ENCODE data around the gene SGK2.
"Not testable (repeated sequence)": the region's sequence is repeated elsewhere in the genome, so short reads cannot be mapped to it uniquely, and the experiment has no call there.

The SGK2 gene

GRCh38 chr20:43584448-43585136 lies 25.8 kb downstream of the SGK2 start:
- H3K36me3 ChIP-seq (ENCODE audit: insufficient read depth, low read length): no peaks in the 10 kb centered on the region
- H3K4me2 ChIP-seq (ENCODE audit: insufficient read depth, low read length): no peak overlapping the region
- H3K79me2 ChIP-seq (ENCODE audit: insufficient read depth, low read length): no peaks in the 10 kb centered on the region
- no peak overlapping the region for H3K9ac ChIP-seq (ENCODE audit: low read depth, low read length)
- H2AFZ ChIP-seq (ENCODE audit: low read depth, low read length): no peak overlapping the region
- H3K27ac ChIP-seq (ENCODE audit: low read length): no peak overlapping the region
- peaks cover 3% of the 10 kb centered on the region for H3K27me3 ChIP-seq (ENCODE audit: insufficient read depth, low read length, poor library complexity)
- DNase-seq (no peak), ATAC-seq (ENCODE audit: insufficient read depth, low read depth) (no peak)
- no peak for TF ChIP-seq CTCF (IDR thresholded peaks at IDR 0.05; ENCODE audit: borderline replicate concordance, extremely low read depth, low read length, poor library complexity, severe bottlenecking)
- no peak for TF ChIP-seq EZH2 (IDR thresholded peaks at IDR 0.05; ENCODE audit: borderline replicate concordance, low read depth, low read length, severe bottlenecking)
- H3K9me3 ChIP-seq (ENCODE audit: insufficient read depth, low read length, severe bottlenecking): no peaks in the 10 kb centered on the region
- H3K4me1 ChIP-seq (ENCODE audit: insufficient read depth, low read length): peaks cover 2% of the 10 kb centered on the region
- no peaks in the 10 kb centered on the region for H4K20me1 ChIP-seq (ENCODE audit: insufficient read depth, low read length)
- no peak overlapping the region for H3K4me3 ChIP-seq (ENCODE audit: low read depth in 1 of 2, low read length in 2 of 2)

- no peak for TF ChIP-seq EZH2 (IDR thresholded peaks at IDR 0.05; ENCODE audit: borderline replicate concordance, low read depth, low read length, severe bottlenecking)
- TF ChIP-seq CTCF (IDR thresholded peaks at IDR 0.05; ENCODE audit: borderline replicate concordance, extremely low read depth, low read length, poor library complexity, severe bottlenecking): no peak
- no peaks in the 10 kb centered on the region for H3K9me3 ChIP-seq (ENCODE audit: insufficient read depth, low read length, severe bottlenecking)
- H3K27ac ChIP-seq (ENCODE audit: low read length): no peak overlapping the region
- H4K20me1 ChIP-seq (ENCODE audit: insufficient read depth, low read length): peaks cover 2% of the 10 kb centered on the region; the same call in 1 of the 2 replicates
- no peak overlapping the region for H3K4me3 ChIP-seq (ENCODE audit: low read depth in 1 of 2, low read length in 2 of 2)
- H2AFZ ChIP-seq (ENCODE audit: low read depth, low read length): no peak overlapping the region
- H3K4me2 ChIP-seq (ENCODE audit: insufficient read depth, low read length): no peak overlapping the region
- H3K27me3 ChIP-seq (ENCODE audit: insufficient read depth, low read length, poor library complexity): peaks cover 3% of the 10 kb centered on the region
- H3K36me3 ChIP-seq (ENCODE audit: insufficient read depth, low read length): no peaks in the 10 kb centered on the region
- H3K79me2 ChIP-seq (ENCODE audit: insufficient read depth, low read length): peaks cover 9% of the 10 kb centered on the region
- peaks cover 15% of the 10 kb centered on the region for H3K4me1 ChIP-seq (ENCODE audit: insufficient read depth, low read length)
- ATAC-seq (ENCODE audit: insufficient read depth, low read depth) (no peak), DNase-seq (no peak)
- H3K9ac ChIP-seq (ENCODE audit: low read depth, low read length): no peak overlapping the region
Measured at GRCh38 chr20:43586641-43587040, 27.8 kb downstream of the SGK2 start.

GRCh38 chr20:43588526-43588925 lies 29.7 kb downstream of the SGK2 start:
- peaks cover 22% of the 10 kb centered on the region for H3K79me2 ChIP-seq (ENCODE audit: insufficient read depth, low read length)
- not testable (repeated sequence) for H3K36me3 ChIP-seq (ENCODE audit: insufficient read depth, low read length); H2AFZ ChIP-seq (ENCODE audit: low read depth, low read length); H3K9ac ChIP-seq (ENCODE audit: low read depth, low read length); H3K27me3 ChIP-seq (ENCODE audit: insufficient read depth, low read length, poor library complexity); H4K20me1 ChIP-seq (ENCODE audit: insufficient read depth, low read length); H3K9me3 ChIP-seq (ENCODE audit: insufficient read depth, low read length, severe bottlenecking); H3K27ac ChIP-seq (ENCODE audit: low read length); ATAC-seq (ENCODE audit: insufficient read depth, low read depth); H3K4me3 ChIP-seq (ENCODE audit: low read depth in 1 of 2, low read length in 2 of 2); DNase-seq; H3K4me2 ChIP-seq (ENCODE audit: insufficient read depth, low read length)
- peaks cover 27% of the 10 kb centered on the region for H3K4me1 ChIP-seq (ENCODE audit: insufficient read depth, low read length)

GRCh38 chr20:43590036-43590391 lies 31.2 kb downstream of the SGK2 start:
- ATAC-seq (ENCODE audit: insufficient read depth, low read depth) (peak; percentile 9; the same call in 1 of the 3 replicates), DNase-seq (peak; percentile 40)
- H3K36me3 ChIP-seq (ENCODE audit: insufficient read depth, low read length): peaks cover 8% of the 10 kb centered on the region; the same call in 1 of the 2 replicates
- no peak for TF ChIP-seq EZH2 (IDR thresholded peaks at IDR 0.05; ENCODE audit: borderline replicate concordance, low read depth, low read length, severe bottlenecking)
- peaks cover 24% of the 10 kb centered on the region for H3K79me2 ChIP-seq (ENCODE audit: insufficient read depth, low read length)
- H3K4me3 ChIP-seq (ENCODE audit: low read depth in 1 of 2, low read length in 2 of 2): peak overlapping the region; percentile 73 to 84
- peak overlapping the region; percentile 86 for H3K27ac ChIP-seq (ENCODE audit: low read length)
- peaks cover 6% of the 10 kb centered on the region; the same call in 1 of the 2 replicates for H4K20me1 ChIP-seq (ENCODE audit: insufficient read depth, low read length)
- peak overlapping the region; percentile 87 for H3K4me2 ChIP-seq (ENCODE audit: insufficient read depth, low read length)
- H3K27me3 ChIP-seq (ENCODE audit: insufficient read depth, low read length, poor library complexity): peaks cover 1% of the 10 kb centered on the region
- peak overlapping the region; percentile 95 for H2AFZ ChIP-seq (ENCODE audit: low read depth, low read length)
- peak overlapping the region; percentile 61 for H3K9ac ChIP-seq (ENCODE audit: low read depth, low read length)
- H3K4me1 ChIP-seq (ENCODE audit: insufficient read depth, low read length): peaks cover 27% of the 10 kb centered on the region
- no peaks in the 10 kb centered on the region for H3K9me3 ChIP-seq (ENCODE audit: insufficient read depth, low read length, severe bottlenecking)
